Measurements from ENCODE around the gene MASP2. TPM values are rescaled to one million over a fixed set of nuclear protein-coding genes. Genes with fewer than 3 reads are reported as not detected.
A peak's percentile ranks its signal among the peaks of the same experiment; 100 is the strongest.

The MASP2 gene
- total RNA-seq, 1 donor from 2014 or later, result not detected

DNA sequence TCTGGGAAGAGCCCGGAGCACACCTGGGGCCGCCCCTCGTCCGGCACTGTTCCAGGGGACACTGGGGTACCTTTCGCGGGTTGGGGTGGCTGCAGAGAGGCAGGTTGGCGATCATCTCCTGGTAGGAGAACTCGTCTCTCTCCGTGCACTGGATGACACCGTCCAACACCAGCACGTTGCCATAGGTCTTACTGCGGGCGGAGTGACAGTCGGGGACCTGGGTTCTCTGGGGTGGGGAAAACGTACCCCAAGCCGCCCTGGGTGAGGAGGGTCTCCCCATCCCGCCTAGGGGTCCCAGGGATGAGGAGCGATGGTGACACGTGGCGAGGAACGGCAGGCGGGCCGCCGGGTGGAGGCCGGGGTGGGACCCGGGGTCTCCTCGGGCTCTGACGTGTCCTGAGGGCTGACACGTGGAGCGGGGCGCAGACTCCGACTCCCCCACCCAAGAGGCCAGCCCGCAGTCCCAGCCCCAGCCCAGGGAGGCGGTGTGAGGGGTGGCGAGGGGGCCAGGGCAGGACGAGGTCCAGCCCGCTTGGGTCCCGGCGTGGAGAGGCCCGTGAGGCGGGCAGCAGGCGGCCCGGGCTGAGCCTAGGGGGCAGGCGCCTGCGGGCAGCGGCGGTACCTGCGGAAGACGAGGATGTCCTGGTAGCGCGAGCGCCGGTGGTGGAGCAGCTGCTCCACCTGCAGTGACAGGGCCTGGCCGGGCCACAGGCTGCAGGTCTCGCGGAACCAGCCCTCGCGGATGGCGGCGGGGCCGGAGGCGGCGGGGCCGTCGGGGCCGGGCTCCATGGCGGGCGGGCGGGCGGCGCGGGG, 12.3 kb upstream of the MASP2 start:
- TF ChIP-seq, protein P1, sequence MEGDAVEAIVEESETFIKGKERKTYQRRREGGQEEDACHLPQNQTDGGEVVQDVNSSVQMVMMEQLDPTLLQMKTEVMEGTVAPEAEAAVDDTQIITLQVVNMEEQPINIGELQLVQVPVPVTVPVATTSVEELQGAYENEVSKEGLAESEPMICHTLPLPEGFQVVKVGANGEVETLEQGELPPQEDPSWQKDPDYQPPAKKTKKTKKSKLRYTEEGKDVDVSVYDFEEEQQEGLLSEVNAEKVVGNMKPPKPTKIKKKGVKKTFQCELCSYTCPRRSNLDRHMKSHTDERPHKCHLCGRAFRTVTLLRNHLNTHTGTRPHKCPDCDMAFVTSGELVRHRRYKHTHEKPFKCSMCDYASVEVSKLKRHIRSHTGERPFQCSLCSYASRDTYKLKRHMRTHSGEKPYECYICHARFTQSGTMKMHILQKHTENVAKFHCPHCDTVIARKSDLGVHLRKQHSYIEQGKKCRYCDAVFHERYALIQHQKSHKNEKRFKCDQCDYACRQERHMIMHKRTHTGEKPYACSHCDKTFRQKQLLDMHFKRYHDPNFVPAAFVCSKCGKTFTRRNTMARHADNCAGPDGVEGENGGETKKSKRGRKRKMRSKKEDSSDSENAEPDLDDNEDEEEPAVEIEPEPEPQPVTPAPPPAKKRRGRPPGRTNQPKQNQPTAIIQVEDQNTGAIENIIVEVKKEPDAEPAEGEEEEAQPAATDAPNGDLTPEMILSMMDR (IDR thresholded peaks at IDR 0.05; ENCODE audit: insufficient read depth, low read length, severe bottlenecking), result no peak
- H3K27me3 ChIP-seq (ENCODE audit: control insufficient read depth, insufficient read depth, low read length), result no peaks in the 10 kb centered on the region
- peaks cover 17% of the 10 kb centered on the region for H3K36me3 ChIP-seq (ENCODE audit: control insufficient read depth, insufficient read depth, low read length)
- DNase-seq (ENCODE audit: low read depth) (no peak), FAIRE-seq (no peak)
- H3K4me3 ChIP-seq (ENCODE audit: low read depth, low read length), result peak overlapping the region; percentile 98

DNA sequence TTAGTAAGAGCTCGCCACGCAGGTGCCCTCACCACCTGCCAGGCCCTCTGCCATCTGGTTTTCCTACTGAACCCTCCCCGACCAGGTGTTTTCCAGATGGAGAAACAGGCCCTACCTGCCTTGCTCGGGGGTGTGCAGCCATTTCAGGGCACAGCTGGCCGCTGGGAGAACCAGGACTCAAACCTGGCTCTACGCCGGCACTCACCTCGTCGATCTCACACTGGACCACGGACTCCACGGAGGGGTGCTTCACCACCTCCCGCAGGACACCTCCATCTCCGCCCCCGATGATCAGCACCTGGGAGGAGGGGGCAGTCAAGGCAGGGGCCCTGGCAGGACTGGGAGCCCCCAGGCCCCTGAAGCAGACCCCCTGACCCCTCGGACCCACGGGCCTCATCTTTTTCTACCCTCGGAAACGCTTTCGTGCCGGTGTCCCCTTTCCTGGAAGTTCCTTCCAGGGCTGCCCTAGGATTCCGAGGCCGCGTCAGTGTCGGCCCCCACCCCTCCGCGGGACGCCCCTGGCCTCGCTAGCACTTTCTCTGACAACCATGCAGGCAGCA, 11.6 kb upstream of the MASP2 start:
- FAIRE-seq (no peak), DNase-seq (ENCODE audit: low read depth) (no peak)
- Histone ChIP-seq H3K27me3 (ENCODE audit: control insufficient read depth, insufficient read depth, low read length) (no peaks in the 10 kb centered on the region), H3K4me3 (ENCODE audit: low read depth, low read length) (peak overlapping the region; percentile 98), H3K36me3 (ENCODE audit: control insufficient read depth, insufficient read depth, low read length) (peaks cover 16% of the 10 kb centered on the region)
- TF ChIP-seq, protein P1 (IDR thresholded peaks at IDR 0.05; ENCODE audit: insufficient read depth, low read length, severe bottlenecking), result no peak

DNA sequence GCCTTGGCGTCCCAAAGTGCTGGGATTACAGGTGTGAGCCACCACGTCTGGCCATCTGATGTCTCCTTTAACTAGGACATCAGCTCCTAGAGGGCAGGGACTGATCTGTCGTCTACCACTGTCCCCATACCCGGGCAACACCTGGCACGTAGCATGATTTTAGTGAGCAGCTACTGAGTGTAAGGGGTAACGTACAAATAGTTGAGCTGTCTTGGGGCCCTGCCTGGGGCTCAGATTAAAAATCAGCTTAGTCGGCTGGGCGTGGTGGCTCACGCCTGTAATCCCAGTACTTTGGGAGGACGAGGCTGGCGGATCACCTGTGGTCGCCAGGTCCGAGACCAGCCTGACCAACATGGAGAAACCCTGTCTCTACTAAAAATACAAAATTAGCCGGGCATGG, 11.0 kb upstream of the MASP2 start:
- FAIRE-seq (no peak), DNase-seq (ENCODE audit: low read depth) (no peak)
- no peak overlapping the region for H3K4me3 ChIP-seq (ENCODE audit: low read depth, low read length)
- no peaks in the 10 kb centered on the region for H3K27me3 ChIP-seq (ENCODE audit: control insufficient read depth, insufficient read depth, low read length)
- TF ChIP-seq, protein P1 (IDR thresholded peaks at IDR 0.05; ENCODE audit: insufficient read depth, low read length, severe bottlenecking), result no peak
- H3K36me3 ChIP-seq (ENCODE audit: control insufficient read depth, insufficient read depth, low read length), result peaks cover 16% of the 10 kb centered on the region

DNA sequence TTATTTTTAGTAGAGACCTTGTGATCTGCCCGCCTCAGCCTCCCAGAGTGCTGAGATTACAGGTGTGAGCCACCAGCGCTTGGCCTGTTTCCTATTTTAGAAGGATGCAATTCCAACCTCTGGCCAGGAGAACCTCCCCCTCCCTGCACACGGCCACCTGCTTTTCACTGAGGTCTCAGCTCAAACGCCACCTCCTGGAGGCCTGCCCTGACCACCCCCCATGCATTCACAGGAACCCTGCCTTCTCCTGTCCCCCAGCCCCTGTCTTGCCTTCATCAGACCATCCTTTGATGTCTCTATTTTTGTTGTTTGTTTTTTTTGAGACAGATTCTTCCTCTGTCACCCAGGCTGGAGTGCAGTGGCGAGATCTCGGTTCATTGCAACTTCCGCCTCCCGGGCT, 10.4 kb upstream of the MASP2 start:
- no peak for FAIRE-seq
- peaks cover 15% of the 10 kb centered on the region for H3K36me3 ChIP-seq (ENCODE audit: control insufficient read depth, insufficient read depth, low read length)

DNA sequence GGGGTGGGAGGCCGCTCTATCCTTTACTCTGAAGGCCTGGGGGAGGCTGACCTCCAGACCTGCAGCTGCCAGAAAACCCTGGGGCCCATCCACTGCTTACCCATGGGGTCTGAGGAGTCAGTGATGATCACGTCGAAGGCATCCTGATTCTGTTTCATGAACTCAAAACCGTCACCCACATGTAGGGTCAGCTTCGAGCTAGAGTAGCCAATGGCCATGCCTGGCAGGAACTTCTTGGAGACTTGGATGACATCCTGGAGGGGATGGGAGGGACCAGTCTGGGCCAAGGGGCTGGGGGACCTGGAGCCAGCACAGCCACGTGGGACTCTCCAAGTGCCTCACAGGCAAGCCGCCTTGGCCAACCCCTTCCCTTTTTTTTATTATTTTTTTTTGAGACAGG, 9.5 kb upstream of the MASP2 start:
- TF ChIP-seq, protein P1 (IDR thresholded peaks at IDR 0.05; ENCODE audit: insufficient read depth, low read length, severe bottlenecking), result no peak
- DNase-seq (ENCODE audit: low read depth), result no peak
- Histone ChIP-seq H3K36me3 (ENCODE audit: control insufficient read depth, insufficient read depth, low read length) (peaks cover 15% of the 10 kb centered on the region), H3K4me3 (ENCODE audit: low read depth, low read length) (no peak overlapping the region), H3K27me3 (ENCODE audit: control insufficient read depth, insufficient read depth, low read length) (no peaks in the 10 kb centered on the region)
- no peak for FAIRE-seq

More for the DNA sequence above, 10.4 kb upstream of the MASP2 start:
- TF ChIP-seq, protein P1 (IDR thresholded peaks at IDR 0.05; ENCODE audit: insufficient read depth, low read length, severe bottlenecking), result no peak
- DNase-seq (ENCODE audit: low read depth), result no peak
- no peaks in the 10 kb centered on the region for H3K27me3 ChIP-seq (ENCODE audit: control insufficient read depth, insufficient read depth, low read length)
- H3K4me3 ChIP-seq (ENCODE audit: low read depth, low read length), result no peak overlapping the region

Measured in bronchial epithelial cell (primary cell).